WTC11 (cell line): ENCODE measurements around the gene LYRM1. TPM values are rescaled to one million over a fixed set of nuclear protein-coding genes. Genes with fewer than 3 reads are reported as not detected.

Experiments
- ATAC-seq: fragments of 200-7000 bp; cut with Tn5 transposase; 2 replicates; pipeline ENCODE4 v1.10.0; 2021; ENCODE audit warnings: mild to moderate bottlenecking, moderate library complexity
- CTCF ChIA-PET: fragments of 300-600 bp; sonication (Branson Sonifier 250); formaldehyde crosslinking; loops from one replicate; lab custom pipeline; 2021; ENCODE audit warnings: antibody characterized with exemption; lab: Charles Lee
- POLR2A ChIA-PET: fragments of 350-600 bp; sonication (Branson Sonifier 250); formaldehyde crosslinking; loops from one replicate; lab custom pipeline; 2021; ENCODE audit warnings: antibody characterized with exemption; lab: Charles Lee
- DNase-seq: peaks from one replicate; pipeline ENCODE4 v3.0.0; 2021; ENCODE audit warnings: low spot score
- H3K27ac Mint-ChIP-seq: 2 replicates; pipeline ENCODE4 v1.8.0; 2021; ENCODE audit warnings: mixed read lengths
- H3K27me3 Mint-ChIP-seq: 2 replicates; pipeline ENCODE4 v1.8.0; 2021; ENCODE audit warnings: low read depth, mild to moderate bottlenecking, moderate library complexity, mixed read lengths
- H3K36me3 Mint-ChIP-seq: 2 replicates; pipeline ENCODE4 v1.8.0; 2021; ENCODE audit warnings: mixed read lengths
- H3K4me1 Mint-ChIP-seq: 2 replicates; pipeline ENCODE4 v1.8.0; 2022; ENCODE audit warnings: mixed read lengths
- H3K4me3 Mint-ChIP-seq: 2 replicates; pipeline ENCODE4 v1.8.0; 2021; ENCODE audit warnings: mild to moderate bottlenecking, moderate library complexity, mixed read lengths
- H3K9me3 Mint-ChIP-seq: 2 replicates; pipeline ENCODE4 v1.8.0; 2021; ENCODE audit warnings: mixed read lengths
- AFF4 ChIP-seq: sonication (generic); formaldehyde crosslinking; IDR thresholded peaks from 2 replicates; pipeline ENCODE4 v1.8.1; 2023; ENCODE audit warnings: mild to moderate bottlenecking, missing genetic modification reagents, borderline replicate concordance
- ATF2 ChIP-seq: sonication (generic); formaldehyde crosslinking; IDR thresholded peaks from 2 replicates; pipeline ENCODE4 v1.8.1; 2022; ENCODE audit warnings: low read depth, missing genetic modification reagents, borderline replicate concordance
- FOXP4 ChIP-seq: sonication (generic); formaldehyde crosslinking; IDR thresholded peaks from 2 replicates; pipeline ENCODE4 v1.8.0; 2022; ENCODE audit warnings: mild to moderate bottlenecking, missing genetic modification reagents
- GTF2I ChIP-seq: fragments of 250-450 bp; sonication (Bioruptor Pico); conservative IDR thresholded peaks from 2 replicates; pipeline ENCODE4 v1.4.0; 2021; ENCODE audit warnings: mild to moderate bottlenecking
- NFE2L1 ChIP-seq: sonication (generic); formaldehyde crosslinking; IDR thresholded peaks from 2 replicates; pipeline ENCODE4 v1.8.1; 2023; ENCODE audit warnings: missing genetic modification reagents
- PRRX2 ChIP-seq: fragments of 250-450 bp; sonication (Bioruptor Pico); IDR thresholded peaks from 2 replicates; pipeline ENCODE4 v1.8.0; 2021; ENCODE audit warnings: mild to moderate bottlenecking
- SMAD4 ChIP-seq: sonication (generic); formaldehyde crosslinking; IDR thresholded peaks from 2 replicates; pipeline ENCODE4 v1.8.0; 2022; ENCODE audit warnings: mild to moderate bottlenecking, missing genetic modification reagents
- STAT6 ChIP-seq: sonication (generic); formaldehyde crosslinking; conservative IDR thresholded peaks from 2 replicates; pipeline ENCODE4 v1.8.1; 2023; ENCODE audit warnings: mild to moderate bottlenecking, low read depth, missing genetic modification reagents, moderate library complexity
- TP53 ChIP-seq: sonication (generic); formaldehyde crosslinking; IDR thresholded peaks from 2 replicates; pipeline ENCODE4 v1.8.1; 2023; ENCODE audit warnings: mild to moderate bottlenecking, missing genetic modification reagents
- ZNF121 ChIP-seq: sonication (generic); formaldehyde crosslinking; IDR thresholded peaks from 2 replicates; pipeline ENCODE4 v1.8.0; 2023; ENCODE audit warnings: missing genetic modification reagents
- ZNF263 ChIP-seq: sonication (generic); formaldehyde crosslinking; IDR thresholded peaks from 2 replicates; pipeline ENCODE4 v1.8.1; 2022; ENCODE audit warnings: low read depth, mild to moderate bottlenecking, moderate library complexity, missing genetic modification reagents
- ZNF512 ChIP-seq: sonication (generic); formaldehyde crosslinking; IDR thresholded peaks from 2 replicates; pipeline ENCODE4 v1.8.1; 2022; ENCODE audit warnings: missing genetic modification reagents, borderline replicate concordance
- ZSCAN18 ChIP-seq: fragments of 250-450 bp; sonication (Bioruptor Pico); IDR thresholded peaks from 2 replicates; pipeline ENCODE4 v2.1.2; 2022; ENCODE audit warnings: mild to moderate bottlenecking, moderate library complexity
- total RNA-seq: library from RNA; stranded (reverse); gene quantifications from 3 replicates; pipeline ENCODE4 v1.2.3, GENCODE V29; 2021

LYRM1 gene
- total RNA-seq, 1 experiment from 2014 or later, result 11.4 TPM

GRCh38 chr16:20969386-20969785, 68.8 kb downstream of the LYRM1 start:
- DNase-seq (no peak), ATAC-seq (peak; percentile 45)
- CTCF ChIA-PET, result interaction anchor here (1.5 kb wide), 1 partner anchor 119 kb away, joined by 3 read pairs; no protein-coding TSS in a partner anchor
- Mint-ChIP-seq H3K4me1 (peaks cover 59% of the 10 kb centered on the region), H3K36me3 (no peaks in the 10 kb centered on the region), H3K4me3 (peak overlapping the region; percentile 56), H3K9me3 (peaks cover 5% of the 10 kb centered on the region; the same call in 1 of the 2 replicates), H3K27me3 (no peaks in the 10 kb centered on the region), H3K27ac (peak overlapping the region; percentile 96)
- TF ChIP-seq SMAD4 (CRISPR knock-in tag) (no peak), FOXP4 (CRISPR knock-in tag) (no peak), ZNF512 (CRISPR knock-in tag) (no peak), ZSCAN18 (CRISPR knock-in tag) (no peak), ZNF263 (CRISPR knock-in tag) (no peak), GTF2I (CRISPR knock-in tag) (no peak), TP53 (no peak), AFF4 (no peak), STAT6 (CRISPR knock-in tag) (no peak), NFE2L1 (no peak), ATF2 (no peak), PRRX2 (no peak), ZNF121 (CRISPR knock-in tag) (no peak)
- POLR2A ChIA-PET, result interaction anchor here (1.5 kb wide), 1 partner anchor 58 kb away, joined by 3 read pairs; no protein-coding TSS in a partner anchor
